Epithelial cell of esophagus (primary cell): ENCODE data around the gene OR4N5.
"Not testable (repeated sequence)": the region's sequence is repeated elsewhere in the genome, so short reads cannot be mapped to it uniquely, and the experiment has no call there.

Experiments
- DNase-seq: peaks from one replicate; pipeline ENCODE4 v3.0.0; 2010; ENCODE audit warnings: low read depth
- H3K4me3 ChIP-seq: 2 replicates; pipeline ENCODE4 v1.5.1; 2011; ENCODE audit warnings: mild to moderate bottlenecking, low read length, control low read depth
- TF ChIP-seq, protein P1 (sequence below): IDR thresholded peaks from 2 replicates; pipeline ENCODE4 v1.5.1; 2011; ENCODE audit warnings: low read depth, mild to moderate bottlenecking, low read length, control low read depth, inconsistent platforms; ENCODE audit not compliant: insufficient read depth; ENCODE audit errors: missing control alignments

Gene OR4N5

DNA sequence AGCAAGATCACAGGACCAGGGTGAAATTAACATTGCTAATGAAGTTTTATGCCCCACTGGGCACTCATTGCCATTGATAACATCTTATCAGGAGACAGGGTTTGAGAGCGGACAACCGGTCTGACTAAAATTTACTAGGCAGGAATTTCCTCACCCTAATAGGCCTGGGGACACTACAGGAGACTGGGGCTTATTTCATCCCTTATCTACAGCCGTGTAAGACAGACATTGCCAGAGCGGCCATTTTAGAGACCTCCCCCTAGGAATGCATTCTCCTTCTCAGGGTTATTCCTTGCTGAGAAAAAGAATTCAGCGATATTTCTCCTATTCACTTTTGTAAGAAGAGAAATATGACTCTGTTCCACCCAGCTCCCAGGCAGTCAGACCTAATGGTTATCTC is 19.8 kb upstream of the OR4N5 start:
- TF ChIP-seq, protein P1, sequence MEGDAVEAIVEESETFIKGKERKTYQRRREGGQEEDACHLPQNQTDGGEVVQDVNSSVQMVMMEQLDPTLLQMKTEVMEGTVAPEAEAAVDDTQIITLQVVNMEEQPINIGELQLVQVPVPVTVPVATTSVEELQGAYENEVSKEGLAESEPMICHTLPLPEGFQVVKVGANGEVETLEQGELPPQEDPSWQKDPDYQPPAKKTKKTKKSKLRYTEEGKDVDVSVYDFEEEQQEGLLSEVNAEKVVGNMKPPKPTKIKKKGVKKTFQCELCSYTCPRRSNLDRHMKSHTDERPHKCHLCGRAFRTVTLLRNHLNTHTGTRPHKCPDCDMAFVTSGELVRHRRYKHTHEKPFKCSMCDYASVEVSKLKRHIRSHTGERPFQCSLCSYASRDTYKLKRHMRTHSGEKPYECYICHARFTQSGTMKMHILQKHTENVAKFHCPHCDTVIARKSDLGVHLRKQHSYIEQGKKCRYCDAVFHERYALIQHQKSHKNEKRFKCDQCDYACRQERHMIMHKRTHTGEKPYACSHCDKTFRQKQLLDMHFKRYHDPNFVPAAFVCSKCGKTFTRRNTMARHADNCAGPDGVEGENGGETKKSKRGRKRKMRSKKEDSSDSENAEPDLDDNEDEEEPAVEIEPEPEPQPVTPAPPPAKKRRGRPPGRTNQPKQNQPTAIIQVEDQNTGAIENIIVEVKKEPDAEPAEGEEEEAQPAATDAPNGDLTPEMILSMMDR = no peak
- H3K4me3 ChIP-seq = no peak overlapping the region
- DNase-seq = no peak

- DNase-seq = no peak
- H3K4me3 ChIP-seq = no peak overlapping the region
- TF ChIP-seq, protein P1 = no peak
These were observed 5.3 kb downstream of the OR4N5 start for GRCh38 chr14:20143911-20144310.

GRCh38 chr14:20144820-20145219 is 6.2 kb downstream of the OR4N5 start:
- TF ChIP-seq, protein P1 = no peak
- no peak overlapping the region for H3K4me3 ChIP-seq
- no peak for DNase-seq

DNA sequence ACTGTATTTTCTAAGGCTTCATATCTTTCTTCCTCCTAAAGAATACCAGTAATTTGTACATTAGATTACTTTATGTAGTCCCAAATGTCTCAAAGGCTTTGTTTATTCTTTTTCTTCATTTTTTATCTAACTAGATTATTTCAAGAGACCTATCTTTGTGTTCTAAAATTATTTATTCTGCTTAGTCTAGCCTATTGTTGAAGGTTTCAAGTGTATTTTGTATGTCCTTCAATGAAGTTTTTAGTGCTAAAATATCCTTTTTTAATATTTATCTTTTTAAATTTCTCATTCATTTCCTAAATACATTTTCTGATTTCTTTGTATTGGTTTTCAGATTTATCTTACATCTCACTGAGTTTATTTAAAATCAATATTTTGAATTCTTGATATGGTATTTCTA is 25.8 kb downstream of the OR4N5 start:
- H3K4me3 ChIP-seq = no peak overlapping the region
- DNase-seq = no peak
- TF ChIP-seq, protein P1 = no peak

GRCh38 chr14:20167091-20167490 is 28.5 kb downstream of the OR4N5 start:
- TF ChIP-seq, protein P1 = no peak
- DNase-seq = no peak

DNA sequence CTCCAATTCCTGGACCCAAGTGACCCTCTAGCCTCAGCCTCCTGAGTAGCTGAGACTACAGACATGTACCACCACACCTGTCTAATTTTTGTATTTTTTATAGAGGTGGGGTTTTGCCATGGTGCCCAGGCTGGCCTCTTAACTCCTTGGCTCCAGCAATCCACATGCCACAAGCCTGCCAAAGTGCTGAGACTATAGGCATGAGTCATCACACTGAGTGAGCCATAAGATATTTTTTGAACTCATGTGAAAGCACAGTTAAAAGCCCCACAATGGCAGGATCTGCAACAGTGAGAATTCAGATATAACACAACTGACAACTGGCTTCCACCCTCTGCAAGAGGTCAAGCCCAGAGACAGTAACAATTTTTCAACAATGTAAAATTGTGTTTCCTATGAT is 31.2 kb downstream of the OR4N5 start:
- DNase-seq = peak; percentile 60

More at GRCh38 chr14:20167091-20167490, 28.5 kb downstream of the OR4N5 start:
- H3K4me3 ChIP-seq = no peak overlapping the region

GRCh38 chr14:20174205-20174604 is 35.6 kb downstream of the OR4N5 start:
- H3K4me3 ChIP-seq, DNase-seq: not testable (repeated sequence)

More for the DNA sequence above, 31.2 kb downstream of the OR4N5 start:
- not testable (repeated sequence) for H3K4me3 ChIP-seq

GRCh38 chr14:20176330-20176729 is 37.7 kb downstream of the OR4N5 start:
- TF ChIP-seq, protein P1 = no peak
- no peak overlapping the region for H3K4me3 ChIP-seq
- DNase-seq = no peak
